HG03575 (cell line): ENCODE data around the gene AAR2.

Source experiments
- ATAC-seq: cut with Tn5 transposase; IDR thresholded peaks from one replicate; pipeline ENCODE4 v1.9.1; 2021; ENCODE audit not compliant: unreplicated experiment, insufficient number of reproducible peaks, low FRiP score; ENCODE audit errors: extremely low read depth

The AAR2 gene

DNA sequence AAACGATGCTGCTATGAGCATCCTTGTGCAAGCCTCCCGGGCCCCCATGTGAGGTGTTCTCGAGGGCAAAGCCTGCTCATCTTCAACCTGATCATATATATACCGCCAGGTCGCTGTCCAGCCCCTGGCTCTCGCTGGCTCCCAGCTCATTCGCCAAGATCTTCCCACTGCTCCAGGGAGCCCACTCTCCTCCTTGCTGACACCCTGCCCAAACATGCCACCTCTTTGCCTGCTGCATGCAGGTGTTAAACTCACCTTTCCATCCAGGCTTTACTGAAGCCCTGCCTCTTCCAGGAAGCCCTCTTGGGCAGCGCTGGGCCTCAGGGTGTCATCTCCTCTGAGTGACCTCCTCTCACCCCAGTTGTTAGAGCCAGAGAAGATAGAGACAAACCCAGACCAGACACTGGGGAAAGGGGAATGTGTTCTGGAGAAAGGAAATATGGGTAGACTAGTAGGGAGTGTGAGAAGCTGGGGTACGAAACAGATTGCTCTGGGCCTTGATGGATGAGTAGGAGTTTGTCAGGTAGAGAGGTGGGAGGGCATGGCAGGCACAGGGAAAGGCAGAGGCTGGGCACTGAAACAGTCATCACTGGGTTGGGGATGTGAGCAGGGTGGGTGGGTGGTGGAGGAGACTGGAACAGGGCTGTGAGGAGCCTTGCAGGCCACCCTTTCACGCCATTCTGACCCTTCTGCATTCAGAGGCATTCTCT is 68.7 kb downstream of the AAR2 start:
- ATAC-seq: no peak

DNA sequence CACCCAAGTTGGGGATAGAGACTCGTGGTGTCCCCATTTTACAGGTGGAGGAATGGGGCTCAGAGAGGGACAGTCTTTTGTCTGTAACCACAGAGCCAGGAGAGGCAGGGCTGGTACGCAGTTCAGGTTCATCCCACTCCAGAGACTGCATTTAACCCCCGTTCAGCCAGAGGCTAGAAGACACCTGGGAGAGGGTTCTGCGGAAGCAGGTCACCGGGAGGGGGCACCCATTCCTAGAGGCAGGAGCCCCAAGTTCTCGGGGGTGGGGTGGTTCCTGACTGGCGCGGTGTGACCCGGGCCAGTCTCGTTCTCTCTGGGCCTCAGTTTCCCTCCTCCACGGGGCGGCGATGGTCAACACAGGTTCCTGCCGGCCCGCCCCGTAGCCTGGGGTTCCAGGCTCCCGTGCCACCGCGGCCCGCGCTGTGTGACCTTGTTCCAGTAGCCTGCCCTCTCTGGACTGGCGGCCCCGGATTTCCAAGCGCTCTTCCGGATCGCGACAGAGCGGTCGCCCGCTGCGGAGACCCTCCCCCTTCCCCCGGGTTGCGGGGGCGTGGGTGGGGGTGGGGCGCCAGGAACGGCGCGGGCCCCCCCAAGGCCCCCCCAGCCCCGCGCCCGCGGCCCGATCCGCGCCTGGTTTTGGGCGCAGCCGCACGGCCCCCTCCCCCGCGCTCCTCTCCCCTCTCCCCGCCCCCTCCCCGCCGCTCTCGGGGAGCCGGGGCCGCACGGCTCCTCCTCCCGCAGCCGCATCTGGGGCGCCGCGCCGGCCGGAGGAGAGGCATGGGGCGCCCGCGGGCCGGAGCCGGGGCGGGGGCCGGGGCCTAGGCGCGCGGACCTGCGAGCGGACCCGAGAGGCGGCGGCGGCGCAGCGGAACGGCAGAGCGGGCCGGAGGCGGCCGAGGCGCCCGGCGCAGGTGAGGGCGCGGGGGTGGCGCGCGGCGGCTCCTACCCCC is 69.6 kb downstream of the AAR2 start, which contains the start of gene DLGAP4:
Gene DLGAP4, plus strand, starts transcription at position 738 of the 950 bp plus-strand sequence. CDS start 125,379 bp downstream, outside the sequence.
- ATAC-seq: no peak
